MM.1S (cell line): Measurements from ENCODE around the gene FTL.

Experiments
- DNase-seq: peaks from one replicate; pipeline ENCODE4 v3.0.0-alpha.2; 2015
- H2AFZ ChIP-seq: fragments of 300-600 bp; sonication (generic); 2 replicates; pipeline ENCODE4 v1.6.0; 2016; ENCODE audit warnings: antibody characterized with exemption, low read length
- H3F3A ChIP-seq: fragments of 300-600 bp; sonication (generic); 2 replicates; pipeline ENCODE4 v1.6.1; 2016; ENCODE audit warnings: mild to moderate bottlenecking, antibody characterized with exemption, low read length, moderate library complexity, mixed read lengths; ENCODE audit not compliant: insufficient read depth
- H3K27ac ChIP-seq: fragments of 300-600 bp; sonication (generic); 2 replicates; pipeline ENCODE4 v1.5.1; 2016; ENCODE audit warnings: mild to moderate bottlenecking, low read length
- H3K27me3 ChIP-seq: fragments of 300-600 bp; sonication (generic); replicated peaks from 2 replicates; pipeline ENCODE4 v1.6.0; 2016; ENCODE audit warnings: low read length; ENCODE audit not compliant: insufficient read depth
- H3K36me3 ChIP-seq: fragments of 300-600 bp; sonication (generic); replicated peaks from 2 replicates; pipeline ENCODE4 v1.6.1; 2016; ENCODE audit warnings: mild to moderate bottlenecking, low read length, mixed read lengths; ENCODE audit not compliant: insufficient read depth
- H3K4me1 ChIP-seq: fragments of 300-600 bp; sonication (generic); 2 replicates; pipeline ENCODE4 v1.6.1; 2016; ENCODE audit warnings: low read length, mixed read lengths
- H3K4me2 ChIP-seq: fragments of 300-600 bp; sonication (generic); 2 replicates; pipeline ENCODE4 v1.6.0; 2016; ENCODE audit warnings: low read depth, low read length
- H3K4me3 ChIP-seq: fragments of 300-600 bp; sonication (generic); 2 replicates; pipeline ENCODE4 v1.5.1; 2016; ENCODE audit warnings: low read length, mixed read lengths
- H3K79me2 ChIP-seq: fragments of 300-600 bp; sonication (generic); 2 replicates; pipeline ENCODE4 v1.6.1; 2016; ENCODE audit warnings: mixed run types, low read length, mixed read lengths
- H3K9ac ChIP-seq: fragments of 300-600 bp; sonication (generic); 2 replicates; pipeline ENCODE4 v1.6.1; 2016; ENCODE audit warnings: low read length, mixed read lengths
- H3K9me2 ChIP-seq: fragments of 300-600 bp; sonication (generic); replicated peaks from 2 replicates; pipeline ENCODE4 v1.6.1; 2016; ENCODE audit warnings: mild to moderate bottlenecking, low read length, mixed read lengths; ENCODE audit not compliant: insufficient read depth
- H3K9me3 ChIP-seq: fragments of 300-600 bp; sonication (generic); replicated peaks from 2 replicates; pipeline ENCODE4 v1.6.1; 2016; ENCODE audit warnings: mild to moderate bottlenecking, low read length, mixed read lengths; ENCODE audit not compliant: insufficient read depth
- H4K20me1 ChIP-seq: fragments of 300-600 bp; sonication (generic); 2 replicates; pipeline ENCODE4 v1.6.1; 2016; ENCODE audit warnings: mild to moderate bottlenecking, low read length, moderate library complexity, mixed read lengths; ENCODE audit not compliant: insufficient read depth
- CTCF ChIP-seq: fragments of 300-600 bp; sonication (generic); IDR thresholded peaks from 2 replicates; pipeline ENCODE4 v1.5.1; 2016; ENCODE audit warnings: antibody characterized with exemption, low read length, mixed read lengths
- EZH2 ChIP-seq: fragments of 300-600 bp; sonication (generic); optimal IDR thresholded peaks from 2 replicates; pipeline ENCODE3; 2017; ENCODE audit warnings: low read depth, mild to moderate bottlenecking, antibody characterized with exemption, low read length, mixed read lengths
- EZH2phosphoT487 ChIP-seq: fragments of 300-600 bp; sonication (generic); IDR thresholded peaks from 2 replicates; pipeline ENCODE4 v1.6.1; 2018; ENCODE audit warnings: antibody characterized with exemption, low read length

FTL gene

GRCh38 chr19:48945415-48945814 lies 19.7 kb upstream of the FTL start:
- Histone ChIP-seq H3K9ac (no peak overlapping the region), H3K27me3 (no peaks in the 10 kb centered on the region), H3K4me2 (no peak overlapping the region), H3K9me2 (no peaks in the 10 kb centered on the region), H3K4me3 (no peak overlapping the region), H2AFZ (no peak overlapping the region), H3K79me2 (no peaks in the 10 kb centered on the region), H3K27ac (no peak overlapping the region), H3K9me3 (no peaks in the 10 kb centered on the region), H3K4me1 (no peaks in the 10 kb centered on the region), H3F3A (no peaks in the 10 kb centered on the region), H3K36me3 (no peaks in the 10 kb centered on the region), H4K20me1 (no peaks in the 10 kb centered on the region)
- TF ChIP-seq EZH2 (no peak), EZH2phosphoT487 (no peak)
- no peak for DNase-seq

GRCh38 chr19:48945817-48946216 lies 19.3 kb upstream of the FTL start:
- no peaks in the 10 kb centered on the region for H3K27me3 ChIP-seq
- H2AFZ ChIP-seq: no peak overlapping the region
- DNase-seq: no peak
- H3K9ac ChIP-seq: no peak overlapping the region
- H3K4me1 ChIP-seq: no peaks in the 10 kb centered on the region
- no peak overlapping the region for H3K4me2 ChIP-seq
- H3K27ac ChIP-seq: no peak overlapping the region
- no peaks in the 10 kb centered on the region for H3K36me3 ChIP-seq
- H3F3A ChIP-seq: no peaks in the 10 kb centered on the region
- no peaks in the 10 kb centered on the region for H3K9me2 ChIP-seq
- no peaks in the 10 kb centered on the region for H3K79me2 ChIP-seq
- no peak overlapping the region for H3K4me3 ChIP-seq
- H4K20me1 ChIP-seq: no peaks in the 10 kb centered on the region
- no peaks in the 10 kb centered on the region for H3K9me3 ChIP-seq
- TF ChIP-seq CTCF (no peak), EZH2phosphoT487 (no peak), EZH2 (no peak)

GRCh38 chr19:48946463-48947257 lies 18.4 kb upstream of the FTL start:
- H3K79me2 ChIP-seq: no peaks in the 10 kb centered on the region
- no peaks in the 10 kb centered on the region for H3K4me1 ChIP-seq
- no peak overlapping the region for H3K4me3 ChIP-seq
- H3K27me3 ChIP-seq: no peaks in the 10 kb centered on the region
- H3K9me2 ChIP-seq: no peaks in the 10 kb centered on the region
- no peak overlapping the region for H3K4me2 ChIP-seq
- H3K9me3 ChIP-seq: no peaks in the 10 kb centered on the region
- no peak for DNase-seq
- no peak overlapping the region for H2AFZ ChIP-seq
- no peaks in the 10 kb centered on the region for H3K36me3 ChIP-seq
- no peaks in the 10 kb centered on the region for H4K20me1 ChIP-seq
- no peak for TF ChIP-seq EZH2phosphoT487
- TF ChIP-seq EZH2: no peak
- TF ChIP-seq CTCF: no peak
- no peak overlapping the region for H3K27ac ChIP-seq
- no peaks in the 10 kb centered on the region for H3F3A ChIP-seq
- H3K9ac ChIP-seq: no peak overlapping the region

- Histone ChIP-seq H3F3A (no peaks in the 10 kb centered on the region), H3K4me3 (no peak overlapping the region), H3K4me2 (no peak overlapping the region), H3K4me1 (no peaks in the 10 kb centered on the region), H3K9me3 (no peaks in the 10 kb centered on the region), H4K20me1 (no peaks in the 10 kb centered on the region), H2AFZ (no peak overlapping the region), H3K9me2 (no peaks in the 10 kb centered on the region), H3K27ac (no peak overlapping the region), H3K36me3 (no peaks in the 10 kb centered on the region), H3K79me2 (no peaks in the 10 kb centered on the region), H3K9ac (no peak overlapping the region), H3K27me3 (no peaks in the 10 kb centered on the region)
- TF ChIP-seq EZH2phosphoT487 (no peak), CTCF (no peak), EZH2 (no peak)
- no peak for DNase-seq
These were observed 17.9 kb upstream of the FTL start for GRCh38 chr19:48947258-48947542.
